Type B pancreatic cell (in vitro differentiated cells): ENCODE data around the gene CNOT10. TPM values are rescaled to one million over a fixed set of nuclear protein-coding genes. Genes with fewer than 3 reads are reported as not detected.
"Not testable (repeated sequence)": the region's sequence is repeated elsewhere in the genome, so short reads cannot be mapped to it uniquely, and the experiment has no call there.

Experiments
- DNase-seq: peaks from one replicate; pipeline ENCODE4 v3.0.0; 2021; ENCODE audit warnings: mixed read lengths; ENCODE audit not compliant: unreplicated experiment; ENCODE audit errors: extremely low spot score
- H3K27ac Mint-ChIP-seq: 2 replicates; pipeline ENCODE4 v1.8.0; 2021; ENCODE audit warnings: mild to moderate bottlenecking, mixed read lengths
- H3K27me3 Mint-ChIP-seq: 2 replicates; pipeline ENCODE4 v1.8.0; 2021; ENCODE audit warnings: mixed read lengths
- H3K36me3 Mint-ChIP-seq: 2 replicates; pipeline ENCODE4 v1.8.0; 2021; ENCODE audit warnings: mixed read lengths
- H3K4me1 Mint-ChIP-seq: one replicate; pipeline ENCODE4 v1.8.0; 2021; ENCODE audit warnings: mixed read lengths; ENCODE audit not compliant: unreplicated experiment
- H3K4me3 Mint-ChIP-seq: 2 replicates; pipeline ENCODE4 v1.8.0; 2021; ENCODE audit warnings: mild to moderate bottlenecking, mixed read lengths
- H3K9me3 Mint-ChIP-seq: 2 replicates; pipeline ENCODE4 v1.8.0; 2021; ENCODE audit warnings: mixed read lengths
- total RNA-seq: library from RNA; stranded (reverse); gene quantifications from 2 replicates; pipeline ENCODE4 v1.2.1, GENCODE V29; 2021; ENCODE audit warnings: low replicate concordance
- TF ChIP-seq, protein P1 (sequence below): fragments of 200-600 bp; sonication (generic); conservative IDR thresholded peaks from 2 replicates; pipeline ENCODE4 v1.5.0; 2021; ENCODE audit warnings: antibody characterized with exemption, mild to moderate bottlenecking

Gene CNOT10
- total RNA-seq, 1 donor from 2014 or later = 42.8 TPM

DNA sequence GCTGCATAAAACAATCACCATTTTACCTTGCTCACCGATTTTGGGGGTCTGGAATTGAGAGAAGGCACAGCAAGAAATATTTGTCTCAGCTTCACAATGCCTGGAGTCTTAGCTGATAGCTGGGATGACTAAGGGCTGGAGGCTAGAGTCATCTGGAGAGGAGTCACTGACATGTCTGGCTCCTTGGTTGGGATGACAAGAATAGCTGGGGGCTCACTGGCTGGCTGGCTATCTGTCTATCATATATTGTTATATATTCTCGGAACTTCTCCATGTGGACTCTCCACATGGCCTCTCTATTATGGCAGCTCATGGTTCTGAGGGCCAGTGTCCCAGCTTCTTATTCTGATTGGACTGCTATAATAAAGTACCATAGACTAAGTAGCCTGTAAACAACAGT lies 112.8 kb downstream of the CNOT10 start:
- no peaks in the 10 kb centered on the region for H3K36me3 Mint-ChIP-seq
- H3K4me1 Mint-ChIP-seq = peaks cover 18% of the 10 kb centered on the region
- no peak overlapping the region for H3K27ac Mint-ChIP-seq
- no peaks in the 10 kb centered on the region for H3K9me3 Mint-ChIP-seq
- DNase-seq = no peak
- H3K4me3 Mint-ChIP-seq = no peak overlapping the region
- TF ChIP-seq, protein P1, sequence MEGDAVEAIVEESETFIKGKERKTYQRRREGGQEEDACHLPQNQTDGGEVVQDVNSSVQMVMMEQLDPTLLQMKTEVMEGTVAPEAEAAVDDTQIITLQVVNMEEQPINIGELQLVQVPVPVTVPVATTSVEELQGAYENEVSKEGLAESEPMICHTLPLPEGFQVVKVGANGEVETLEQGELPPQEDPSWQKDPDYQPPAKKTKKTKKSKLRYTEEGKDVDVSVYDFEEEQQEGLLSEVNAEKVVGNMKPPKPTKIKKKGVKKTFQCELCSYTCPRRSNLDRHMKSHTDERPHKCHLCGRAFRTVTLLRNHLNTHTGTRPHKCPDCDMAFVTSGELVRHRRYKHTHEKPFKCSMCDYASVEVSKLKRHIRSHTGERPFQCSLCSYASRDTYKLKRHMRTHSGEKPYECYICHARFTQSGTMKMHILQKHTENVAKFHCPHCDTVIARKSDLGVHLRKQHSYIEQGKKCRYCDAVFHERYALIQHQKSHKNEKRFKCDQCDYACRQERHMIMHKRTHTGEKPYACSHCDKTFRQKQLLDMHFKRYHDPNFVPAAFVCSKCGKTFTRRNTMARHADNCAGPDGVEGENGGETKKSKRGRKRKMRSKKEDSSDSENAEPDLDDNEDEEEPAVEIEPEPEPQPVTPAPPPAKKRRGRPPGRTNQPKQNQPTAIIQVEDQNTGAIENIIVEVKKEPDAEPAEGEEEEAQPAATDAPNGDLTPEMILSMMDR = no peak
- no peaks in the 10 kb centered on the region for H3K27me3 Mint-ChIP-seq

DNA sequence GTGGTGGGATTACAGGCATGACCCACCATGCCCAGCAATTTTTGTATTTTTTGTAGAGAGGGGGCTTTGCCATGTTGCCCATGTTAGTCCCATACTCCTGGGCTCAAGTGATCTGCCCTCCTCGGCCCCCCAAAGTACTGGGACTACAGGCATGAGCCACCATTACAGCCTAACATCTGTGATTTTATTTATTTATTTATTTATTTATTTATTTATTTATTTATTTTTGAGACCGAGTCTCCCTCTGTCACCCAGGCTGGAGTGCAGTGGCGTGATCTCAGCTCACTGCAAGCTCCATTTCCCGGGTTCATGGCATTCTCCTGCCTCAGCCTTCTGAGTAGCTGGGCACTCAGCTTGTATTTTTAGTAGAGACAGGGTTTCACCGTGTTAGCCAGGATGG lies 116.5 kb downstream of the CNOT10 start:
- H3K36me3 Mint-ChIP-seq, H3K27ac Mint-ChIP-seq, H3K27me3 Mint-ChIP-seq, DNase-seq, H3K9me3 Mint-ChIP-seq, H3K4me3 Mint-ChIP-seq, H3K4me1 Mint-ChIP-seq: not testable (repeated sequence)

DNA sequence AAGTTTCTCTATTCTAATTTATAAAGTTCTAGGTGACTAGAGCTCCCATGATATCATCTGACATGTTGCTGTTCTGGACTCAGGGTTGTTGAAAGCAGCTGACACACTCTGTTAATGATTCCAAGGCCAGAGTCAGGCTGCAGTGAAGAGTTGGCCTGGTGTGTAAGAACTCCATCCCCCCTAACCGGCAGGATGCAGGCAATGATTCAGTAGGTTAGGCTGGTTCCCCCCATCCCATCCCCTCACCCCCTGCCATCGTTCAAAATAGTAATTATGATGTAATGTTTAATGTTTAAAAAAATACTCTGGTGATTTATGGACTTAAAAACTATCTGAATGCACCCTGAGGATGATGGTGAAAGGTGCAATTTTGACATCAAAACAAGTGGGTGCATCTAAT lies 128.2 kb downstream of the CNOT10 start:
- H3K27ac Mint-ChIP-seq = peak overlapping the region; percentile 45

DNA sequence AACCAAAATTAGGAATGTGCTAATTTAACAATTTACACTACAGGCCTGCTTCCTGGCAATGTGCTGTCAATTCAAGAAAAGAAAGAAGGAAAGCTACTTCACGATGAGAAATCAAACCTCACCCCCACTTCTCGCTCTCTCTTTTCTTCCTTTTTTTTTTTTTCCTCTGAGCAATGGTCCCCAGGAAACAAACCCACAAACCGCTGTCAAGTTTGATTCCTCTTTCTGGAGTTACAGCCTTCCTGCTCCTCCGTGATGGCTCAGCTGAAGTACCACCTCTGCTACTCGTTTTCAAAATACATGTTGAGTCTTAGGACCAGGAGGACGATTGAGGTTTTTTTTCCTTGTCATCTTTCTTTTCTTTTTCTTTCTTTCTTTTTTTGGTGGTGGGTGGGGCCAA lies 129.4 kb downstream of the CNOT10 start:
- peaks cover 27% of the 10 kb centered on the region for H3K4me1 Mint-ChIP-seq
- peaks cover 7% of the 10 kb centered on the region for H3K36me3 Mint-ChIP-seq
- peak overlapping the region; percentile 30 for H3K27ac Mint-ChIP-seq
- peak overlapping the region; percentile 92 for H3K4me3 Mint-ChIP-seq
- TF ChIP-seq, protein P1 = no peak
- DNase-seq = no peak
- H3K27me3 Mint-ChIP-seq = peaks cover 13% of the 10 kb centered on the region
- H3K9me3 Mint-ChIP-seq = no peaks in the 10 kb centered on the region

More for the DNA sequence above, 128.2 kb downstream of the CNOT10 start:
- Mint-ChIP-seq H3K4me3 (no peak overlapping the region), H3K9me3 (no peaks in the 10 kb centered on the region), H3K27me3 (peaks cover 5% of the 10 kb centered on the region), H3K4me1 (peaks cover 24% of the 10 kb centered on the region), H3K36me3 (no peaks in the 10 kb centered on the region)
- TF ChIP-seq, protein P1 = no peak
- no peak for DNase-seq

DNA sequence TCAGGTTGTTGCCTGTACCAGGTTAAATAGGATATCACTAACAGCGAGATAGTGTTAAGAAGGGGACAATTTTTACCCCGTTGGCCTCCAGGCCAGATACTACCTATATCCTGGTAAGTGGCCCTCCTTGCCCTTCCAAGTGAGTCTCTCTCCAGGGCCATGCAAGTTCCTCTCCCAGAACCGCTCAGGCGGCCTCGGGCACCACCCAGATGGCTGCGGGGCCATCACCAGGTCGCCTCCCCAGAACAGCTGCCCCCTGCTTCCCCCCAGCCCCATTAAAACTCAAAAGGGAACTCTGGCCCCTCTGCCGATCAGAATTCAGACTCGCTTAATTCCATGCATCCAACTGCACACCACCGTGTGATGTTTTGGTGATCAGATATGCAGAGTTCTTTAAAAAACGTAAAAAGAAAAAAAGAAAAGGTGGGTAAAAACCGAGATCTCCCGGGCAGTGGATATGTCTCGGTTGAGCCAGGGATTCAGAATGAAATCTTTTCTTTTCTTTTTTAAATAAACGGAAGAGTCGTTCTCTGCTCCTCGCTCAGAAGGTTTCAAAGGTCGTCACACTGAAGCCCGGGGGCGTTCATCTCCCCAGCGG lies 131.0 kb downstream of the CNOT10 start:
- DNase-seq = no peak
- Mint-ChIP-seq H3K27me3 (peaks cover 26% of the 10 kb centered on the region), H3K27ac (peak overlapping the region; percentile 86), H3K4me1 (peaks cover 34% of the 10 kb centered on the region), H3K36me3 (peaks cover 12% of the 10 kb centered on the region), H3K4me3 (peak overlapping the region; percentile 92), H3K9me3 (no peaks in the 10 kb centered on the region)
- TF ChIP-seq, protein P1 = no peak

DNA sequence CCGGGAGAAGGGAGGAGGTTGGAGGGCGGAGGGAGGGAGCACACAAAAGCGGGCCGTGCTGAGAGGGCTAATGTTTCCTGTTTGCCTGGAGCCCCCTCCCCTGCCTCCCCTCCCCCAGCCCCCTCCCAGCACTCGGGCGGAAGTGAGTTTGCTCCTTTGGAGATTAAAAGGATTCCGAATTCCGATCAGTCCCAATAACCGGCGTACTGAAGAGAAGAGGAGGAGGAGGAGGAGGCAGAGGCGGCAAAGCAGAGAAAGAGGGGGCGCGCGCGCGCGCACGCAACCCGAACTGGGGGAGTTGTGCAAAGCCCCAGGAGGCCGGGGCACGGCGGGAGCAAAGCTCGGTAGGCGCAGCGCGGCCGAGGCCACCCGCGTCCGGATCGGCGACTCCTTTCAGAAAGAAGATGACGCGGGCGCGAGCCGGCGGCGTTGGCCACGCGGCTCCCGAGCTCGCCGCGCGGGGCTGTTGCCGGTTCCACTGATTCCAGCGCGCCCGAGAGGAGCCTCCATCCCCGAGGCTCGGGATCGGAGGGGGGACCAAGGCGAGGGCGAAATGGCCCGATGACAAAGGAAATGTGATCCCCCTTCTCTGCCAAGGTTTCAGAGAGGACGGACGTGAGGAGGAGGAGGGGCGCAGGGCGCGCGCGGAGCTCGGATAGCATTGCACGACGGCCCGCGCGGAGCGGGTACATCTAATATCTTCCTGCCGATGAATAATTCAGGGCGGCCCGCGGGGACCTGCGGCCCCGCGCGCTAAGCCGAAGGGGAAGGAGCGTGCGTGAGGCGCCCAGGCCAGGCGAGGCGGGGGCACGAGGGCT lies 131.7 kb downstream of the CNOT10 start:
- peak overlapping the region; percentile 92 for H3K4me3 Mint-ChIP-seq
- peaks cover 12% of the 10 kb centered on the region for H3K36me3 Mint-ChIP-seq
- TF ChIP-seq, protein P1 = no peak
- H3K4me1 Mint-ChIP-seq = peaks cover 39% of the 10 kb centered on the region
- peak; percentile 84 for DNase-seq
- H3K27ac Mint-ChIP-seq = peak overlapping the region; percentile 86
- no peaks in the 10 kb centered on the region for H3K9me3 Mint-ChIP-seq
- H3K27me3 Mint-ChIP-seq = peaks cover 32% of the 10 kb centered on the region
